Activated CD4-positive, CD25-positive, alpha-beta regulatory T cell treated with anti-CD3 and anti-CD28 coated beads, Interleukin-2, amount 50 U/mL, for 16 hours (primary cell): Measurements from ENCODE around the gene HADH.

ENCODE experiments used
- DNase-seq: peaks from one replicate; pipeline ENCODE4 v3.0.0-alpha.2; 2020; ENCODE audit warnings: low read depth, low spot score

Gene HADH

DNA sequence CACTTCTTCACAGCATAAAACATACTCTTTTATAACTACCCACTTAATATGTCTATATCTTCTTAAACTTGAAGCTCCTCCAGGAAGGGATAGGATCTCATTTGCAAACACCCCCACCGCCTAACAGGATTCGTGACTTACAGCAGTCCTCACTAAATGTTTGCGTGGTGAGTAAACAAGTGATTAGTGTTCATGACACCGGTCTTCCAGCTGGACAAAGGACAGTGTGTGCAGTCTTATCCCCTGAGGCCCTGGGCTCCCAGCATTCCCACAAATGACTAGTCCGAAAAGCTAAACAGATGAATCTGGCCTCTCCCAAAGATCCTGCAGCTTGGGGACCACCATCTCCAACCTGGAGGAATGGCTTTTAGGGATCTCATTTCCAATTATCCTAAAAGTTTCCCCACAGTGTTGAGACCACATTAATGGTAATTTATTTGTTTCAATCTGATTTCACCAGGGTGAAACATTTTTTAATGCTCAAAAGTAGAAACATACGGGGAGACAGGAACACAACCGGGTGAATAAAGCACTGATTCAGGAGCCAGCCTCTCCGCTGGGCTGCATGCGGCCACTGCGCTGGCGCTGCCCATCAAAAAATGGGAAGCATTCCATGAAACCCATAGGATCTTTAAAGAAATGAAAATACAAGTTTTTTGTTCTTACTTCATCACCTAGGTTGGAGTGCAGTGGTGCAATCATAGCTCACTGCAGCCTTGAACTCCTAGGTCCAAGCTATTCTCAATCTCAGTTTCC, 69.2 kb downstream of the HADH start:
- DNase-seq, result no peak

DNA sequence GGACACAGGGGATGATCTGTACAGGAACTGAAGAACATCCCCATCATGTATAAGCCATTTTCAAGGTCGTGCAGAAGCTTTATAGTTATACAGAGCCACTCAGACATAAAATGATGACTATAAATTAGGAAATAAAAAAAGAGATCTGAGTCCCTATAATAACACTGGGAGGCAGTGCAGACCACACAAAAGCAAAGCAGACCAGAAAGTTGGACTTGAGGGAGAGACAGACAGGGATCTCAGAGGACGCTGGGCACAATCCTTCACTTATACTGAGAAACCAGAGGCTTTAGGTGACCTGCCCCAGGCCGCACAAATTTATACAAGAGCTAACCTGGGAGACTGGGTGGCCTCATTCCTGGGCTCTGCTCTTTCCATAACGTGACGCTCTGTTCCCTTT, 70.5 kb downstream of the HADH start:
- no peak for DNase-seq

DNA sequence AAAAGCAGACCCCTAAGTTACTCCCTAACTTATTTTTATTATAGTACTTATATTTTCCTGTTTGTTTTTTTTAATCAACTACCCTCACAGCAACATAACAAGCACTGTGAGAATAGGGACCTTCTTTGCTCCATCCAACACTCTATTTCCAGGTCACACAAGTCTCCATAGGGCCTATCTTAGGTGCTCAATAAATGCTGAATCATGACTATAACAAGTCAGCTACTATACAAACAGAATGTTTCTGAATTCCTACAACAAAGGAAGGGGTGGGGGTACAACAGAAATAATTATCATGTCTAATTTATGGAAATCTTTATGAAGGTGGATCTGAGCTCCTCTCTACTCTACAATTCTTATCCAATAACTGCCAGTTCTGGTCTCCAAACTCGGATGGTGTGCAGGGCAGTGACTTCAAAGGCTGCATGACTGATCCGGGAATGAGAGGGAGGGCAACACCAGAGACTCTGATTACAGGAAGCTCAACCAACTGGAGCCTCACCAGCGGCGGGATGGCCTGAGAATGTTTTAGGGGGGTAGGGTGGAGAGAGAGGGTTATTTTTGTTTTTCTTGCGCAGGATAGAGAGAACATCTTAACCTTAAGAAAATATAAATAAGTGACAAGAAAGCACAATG, 71.1 kb downstream of the HADH start:
- no peak for DNase-seq

DNA sequence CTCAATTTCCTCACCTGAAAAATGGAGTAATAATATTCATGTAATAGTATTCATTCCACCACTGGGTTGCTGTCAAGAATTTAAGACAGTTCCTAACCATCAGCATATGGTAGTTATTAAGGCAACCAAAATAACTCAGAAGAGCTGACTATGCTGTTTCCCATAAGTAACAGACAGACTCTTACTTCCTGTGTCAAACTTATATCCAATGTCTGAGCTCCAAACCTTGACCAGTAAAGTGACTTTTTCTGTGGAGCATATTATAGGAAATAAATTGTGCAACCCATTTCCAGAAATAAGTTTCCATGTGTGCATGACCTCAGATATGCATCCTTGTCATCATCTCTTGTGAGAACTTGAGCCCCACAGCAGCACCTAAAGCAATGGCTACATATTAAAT, 78.8 kb downstream of the HADH start:
- DNase-seq, result no peak

DNA sequence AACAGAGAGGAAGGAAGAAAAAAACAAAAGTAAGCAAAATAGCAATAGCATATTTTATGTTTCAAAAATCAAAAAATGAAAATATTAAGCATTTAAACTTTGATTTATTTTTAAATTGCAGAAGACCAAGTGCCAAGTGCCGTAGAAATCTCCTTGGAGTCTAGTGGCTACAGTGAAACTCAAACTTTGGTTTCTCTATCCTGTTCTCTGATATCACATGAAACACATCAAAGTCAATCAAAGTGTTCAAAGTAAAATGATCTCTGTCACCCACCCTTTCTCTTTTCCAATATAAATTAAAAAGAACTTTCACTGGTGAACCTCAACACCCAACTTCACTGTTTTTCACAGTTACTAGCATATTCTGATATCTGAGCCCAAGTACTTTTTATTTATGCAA, 81.1 kb downstream of the HADH start:
- no peak for DNase-seq

DNA sequence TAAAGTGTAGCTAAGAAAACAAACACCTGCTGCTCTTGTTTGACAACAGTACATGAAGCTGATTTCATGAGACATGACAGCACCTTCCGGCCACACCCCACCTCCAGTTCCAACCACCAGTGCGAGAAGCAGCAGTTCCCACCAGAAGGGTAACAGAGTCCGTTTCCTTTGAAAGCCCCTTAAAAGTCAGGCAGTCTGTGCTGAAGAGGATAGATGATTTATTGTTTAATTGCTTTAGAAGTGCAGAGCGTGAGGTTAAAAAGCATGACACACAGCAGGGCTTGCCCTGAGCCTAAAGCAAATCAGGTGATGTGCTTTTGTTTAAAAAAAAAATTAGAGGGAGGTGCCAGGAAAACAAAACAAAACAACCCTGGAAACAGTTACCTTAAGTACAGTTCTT, 82.6 kb downstream of the HADH start:
- peak; percentile 15 for DNase-seq

DNA sequence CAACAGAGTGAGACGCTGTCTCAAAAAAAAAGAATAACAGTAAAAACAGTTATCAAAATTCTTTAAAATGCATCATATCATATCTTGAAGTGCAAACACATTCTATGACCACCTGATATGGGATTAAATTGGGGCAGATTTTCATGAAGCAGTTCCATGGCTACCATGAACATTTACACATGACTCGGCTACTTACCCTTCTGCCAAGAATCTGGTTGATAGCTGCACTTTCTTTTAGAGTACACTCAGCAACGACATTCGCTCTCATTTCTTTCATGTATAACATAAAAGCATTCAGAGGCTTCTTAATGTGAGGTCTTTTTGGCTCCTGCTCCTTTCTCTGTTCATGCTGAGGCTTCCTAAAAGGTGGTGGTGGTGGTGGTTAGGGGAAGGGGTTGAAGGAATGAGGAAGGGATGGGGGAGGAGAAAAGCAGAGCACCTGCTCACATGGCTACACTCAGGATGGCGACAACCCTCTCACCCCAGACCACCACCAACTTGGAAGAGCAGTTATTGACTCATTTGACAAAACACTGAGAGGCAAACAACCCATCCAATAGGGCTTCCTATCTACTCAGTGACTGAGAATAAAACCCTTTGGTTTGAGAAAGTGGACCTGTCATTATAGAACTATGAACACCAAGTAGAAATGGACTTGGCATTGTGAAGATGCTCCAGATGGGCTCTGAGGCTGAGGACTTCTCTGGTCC, 88.5 kb downstream of the HADH start:
- DNase-seq, result no peak

DNA sequence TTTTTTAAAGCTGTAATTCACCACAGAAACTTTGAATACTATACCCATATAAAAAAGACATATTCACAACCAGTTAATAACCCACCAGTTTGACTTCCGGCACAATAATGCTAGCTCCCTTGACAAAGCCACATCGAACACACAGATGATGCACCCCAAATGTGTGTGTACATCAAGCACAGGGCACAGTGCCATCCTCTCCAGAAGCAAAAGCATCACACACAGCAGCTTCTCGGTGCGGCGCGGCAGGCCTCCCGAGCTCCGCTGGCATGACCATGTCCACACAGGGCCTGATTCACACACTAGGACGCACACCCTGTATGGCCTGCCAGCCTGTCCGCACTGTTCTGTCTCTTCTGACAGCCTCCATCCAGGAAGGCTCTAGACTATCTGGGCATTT, 91.1 kb downstream of the HADH start:
- DNase-seq, result peak; percentile 26

DNA sequence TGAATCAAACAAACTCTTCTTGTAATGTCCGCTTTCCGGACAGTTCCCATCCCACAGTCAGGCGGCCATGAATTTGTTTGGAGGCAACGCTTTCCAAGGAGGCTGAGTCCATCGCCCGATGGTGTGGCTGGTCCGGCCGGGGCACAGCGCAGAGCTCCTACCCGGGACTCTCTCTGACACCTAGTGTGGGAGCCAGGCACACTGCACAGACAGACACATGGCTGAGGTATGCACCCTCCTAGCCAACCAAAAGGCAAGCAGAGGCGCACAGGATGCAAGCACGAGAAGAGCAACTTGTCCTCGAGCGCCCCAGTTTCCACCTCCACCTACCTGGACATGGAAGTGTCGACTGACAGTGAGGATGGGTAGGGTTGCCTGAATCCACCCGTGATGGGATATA, 91.6 kb downstream of the HADH start:
- DNase-seq, result no peak
